ENCODE data around the gene ITGAX.
"Not testable (repeated sequence)": the region's sequence is repeated elsewhere in the genome, so short reads cannot be mapped to it uniquely, and the experiment has no call there.

Gene ITGAX

DNA sequence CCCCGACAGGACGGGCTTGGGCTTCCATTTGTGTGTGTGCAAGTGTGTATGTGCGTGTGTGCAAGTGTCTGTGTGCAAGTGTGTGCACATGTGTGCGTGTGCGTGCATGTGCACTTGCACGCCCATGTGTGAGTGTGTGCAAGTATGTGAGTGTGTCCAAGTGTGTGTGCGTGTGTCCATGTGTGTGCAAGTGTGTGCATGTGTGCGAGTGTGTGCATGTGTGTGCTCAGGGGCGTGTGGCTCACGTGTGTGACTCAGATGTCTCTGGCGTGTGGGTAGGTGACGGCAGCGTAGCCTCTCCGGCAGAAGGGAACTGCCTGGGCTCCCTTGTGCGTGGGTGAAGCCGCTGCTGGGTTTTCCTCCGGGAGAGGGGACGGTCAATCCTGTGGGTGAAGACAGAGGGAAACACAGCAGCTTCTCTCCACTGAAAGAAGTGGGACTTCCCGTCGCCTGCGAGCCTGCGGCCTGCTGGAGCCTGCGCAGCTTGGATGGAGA, 23.1 kb upstream of the ITGAX start:
- H3K27ac Mint-ChIP-seq (ENCODE audit: low read depth): peak overlapping the region; percentile 83
- peak overlapping the region; percentile 75 for H3K4me3 Mint-ChIP-seq
- no peaks in the 10 kb centered on the region for H3K27me3 Mint-ChIP-seq
- H3K4me1 Mint-ChIP-seq: peaks cover 37% of the 10 kb centered on the region
- no peaks in the 10 kb centered on the region for H3K9me3 Mint-ChIP-seq
- ATAC-seq (replicated peaks; ENCODE audit: extremely low read depth, poor library complexity, severe bottlenecking) (no peak), DNase-seq (ENCODE audit: low spot score in 2 of 2) (no peak)
- H3K36me3 Mint-ChIP-seq (ENCODE audit: insufficient read depth): no peaks in the 10 kb centered on the region

DNA sequence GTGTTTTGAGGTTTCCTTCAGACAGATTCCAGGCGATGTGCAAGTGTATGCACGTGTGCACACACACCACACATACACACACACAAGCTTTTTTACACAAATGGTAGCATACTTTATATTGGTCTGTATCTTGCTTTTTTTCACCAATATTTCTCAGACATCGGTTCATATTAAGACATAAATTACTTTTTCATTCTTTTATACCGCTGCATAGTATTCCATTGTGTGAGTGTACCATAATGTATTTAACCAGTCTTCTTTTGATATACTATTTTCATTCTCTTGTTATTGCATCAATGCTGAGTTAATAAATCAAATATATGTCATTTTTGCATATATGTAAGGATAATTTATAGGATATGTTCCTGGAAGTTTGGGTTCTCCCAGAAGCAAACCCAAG, 22.4 kb upstream of the ITGAX start:
- no peak overlapping the region for H3K27ac Mint-ChIP-seq (ENCODE audit: low read depth)
- no peak overlapping the region for H3K4me3 Mint-ChIP-seq
- no peaks in the 10 kb centered on the region for H3K9me3 Mint-ChIP-seq
- H3K27me3 Mint-ChIP-seq: no peaks in the 10 kb centered on the region
- DNase-seq (ENCODE audit: low spot score in 2 of 2): no peak
- peaks cover 39% of the 10 kb centered on the region for H3K4me1 Mint-ChIP-seq
- ATAC-seq (replicated peaks; ENCODE audit: extremely low read depth, poor library complexity, severe bottlenecking): no peak
- no peaks in the 10 kb centered on the region for H3K36me3 Mint-ChIP-seq (ENCODE audit: insufficient read depth)

DNA sequence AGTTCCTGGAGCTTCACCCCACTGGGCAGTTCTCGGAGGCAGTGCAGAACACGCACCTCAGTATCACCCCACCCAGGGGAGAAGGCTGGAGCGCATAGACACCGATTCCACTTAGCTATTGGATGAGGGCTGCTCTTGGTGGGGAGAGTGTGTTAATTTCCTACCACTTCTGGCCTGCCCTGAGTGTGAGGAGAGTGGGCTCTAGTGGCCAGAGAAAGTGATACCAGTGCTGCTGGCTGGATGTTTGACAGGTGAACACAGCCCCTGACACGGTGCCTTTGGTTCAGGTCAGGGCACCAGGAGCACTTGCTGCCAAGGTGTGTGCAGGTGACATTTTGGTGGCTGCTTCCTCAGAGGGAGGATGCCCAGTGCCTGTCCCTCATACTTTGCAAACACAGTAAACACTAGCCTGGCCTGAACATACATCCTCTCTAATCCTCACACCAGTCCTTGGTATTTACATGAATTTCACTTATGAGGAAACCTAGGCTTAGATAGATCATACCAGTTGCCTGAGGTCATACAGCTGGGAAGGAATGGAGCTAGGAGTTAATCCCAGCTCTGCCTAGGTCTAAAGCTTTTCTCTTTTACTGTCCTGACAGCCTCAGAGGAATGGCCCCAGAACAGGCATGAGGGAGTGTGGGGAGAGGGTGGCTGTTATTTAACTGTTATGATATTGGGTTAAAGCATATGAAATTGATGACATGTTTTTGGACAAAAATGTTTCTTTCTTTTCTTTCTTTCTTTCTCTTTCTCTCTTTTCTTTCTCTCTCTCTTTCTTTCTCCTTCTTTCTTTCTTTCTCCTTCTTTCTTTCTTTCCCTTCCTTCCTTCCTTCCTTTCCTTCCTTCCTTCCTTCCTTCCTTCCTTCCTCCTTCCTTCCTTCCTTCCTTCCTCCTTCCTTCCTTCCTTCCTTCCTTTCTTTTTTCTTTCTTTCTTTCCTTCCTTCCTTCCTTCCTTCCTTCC, 21.0 kb upstream of the ITGAX start:
- no peaks in the 10 kb centered on the region for H3K36me3 Mint-ChIP-seq (ENCODE audit: insufficient read depth)
- DNase-seq (ENCODE audit: low spot score in 2 of 2) (no peak), ATAC-seq (replicated peaks; ENCODE audit: extremely low read depth, poor library complexity, severe bottlenecking) (peak; percentile 59)
- no peaks in the 10 kb centered on the region for H3K27me3 Mint-ChIP-seq
- H3K4me1 Mint-ChIP-seq: peaks cover 43% of the 10 kb centered on the region
- no peak overlapping the region for H3K4me3 Mint-ChIP-seq
- no peaks in the 10 kb centered on the region for H3K9me3 Mint-ChIP-seq
- peak overlapping the region; percentile 78 for H3K27ac Mint-ChIP-seq (ENCODE audit: low read depth)

DNA sequence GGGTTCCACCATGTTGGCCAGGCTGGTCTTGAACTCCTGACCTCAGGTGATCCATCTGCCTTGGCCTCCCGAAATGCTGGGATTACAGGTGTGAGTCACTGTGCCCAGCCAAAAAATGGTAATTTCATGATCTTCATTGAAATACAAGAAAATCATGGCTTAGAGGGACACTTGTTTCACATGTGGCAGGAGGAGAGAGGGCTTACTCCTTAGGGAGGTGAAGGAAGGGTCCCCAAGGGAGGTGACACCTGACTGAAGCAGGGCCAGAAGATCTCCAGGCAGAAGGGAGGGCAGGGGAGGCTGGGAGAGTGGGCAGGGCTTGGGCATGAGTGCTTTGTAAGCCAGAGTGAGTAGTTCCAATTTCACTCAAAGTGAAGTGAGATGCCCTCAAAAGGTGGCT, 20.0 kb upstream of the ITGAX start:
- Mint-ChIP-seq H3K4me3 (no peak overlapping the region), H3K27ac (ENCODE audit: low read depth) (peak overlapping the region; percentile 78), H3K27me3 (no peaks in the 10 kb centered on the region), H3K4me1 (peaks cover 46% of the 10 kb centered on the region), H3K9me3 (no peaks in the 10 kb centered on the region), H3K36me3 (ENCODE audit: insufficient read depth) (no peaks in the 10 kb centered on the region)
- DNase-seq (ENCODE audit: low spot score in 2 of 2) (no peak), ATAC-seq (replicated peaks; ENCODE audit: extremely low read depth, poor library complexity, severe bottlenecking) (no peak)

DNA sequence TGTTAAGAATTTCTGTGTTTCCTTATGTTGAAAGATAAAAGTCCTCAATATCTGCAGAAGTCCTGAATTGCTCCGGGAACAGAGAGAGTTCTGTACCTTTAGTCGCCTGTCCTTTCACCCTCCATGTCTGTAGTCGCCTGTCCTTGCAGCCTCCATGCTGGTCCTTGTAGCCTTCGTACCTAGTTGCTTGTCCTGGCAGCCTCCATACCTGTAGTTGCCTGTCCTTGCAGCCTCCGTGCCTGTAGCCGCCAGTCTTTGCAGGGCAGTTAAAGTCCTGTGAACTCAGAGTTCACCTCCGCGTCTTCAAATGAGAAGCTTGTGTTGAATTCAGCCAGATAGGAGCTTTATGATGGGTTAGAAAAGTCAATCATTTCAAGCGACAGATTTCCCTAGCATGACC, 19.5 kb upstream of the ITGAX start:
- Mint-ChIP-seq H3K4me1 (peaks cover 44% of the 10 kb centered on the region), H3K27ac (ENCODE audit: low read depth) (no peak overlapping the region), H3K4me3 (no peak overlapping the region), H3K27me3 (no peaks in the 10 kb centered on the region), H3K36me3 (ENCODE audit: insufficient read depth) (no peaks in the 10 kb centered on the region), H3K9me3 (no peaks in the 10 kb centered on the region)
- ATAC-seq (replicated peaks; ENCODE audit: extremely low read depth, poor library complexity, severe bottlenecking): no peak
- DNase-seq (ENCODE audit: low spot score in 2 of 2): no peak

DNA sequence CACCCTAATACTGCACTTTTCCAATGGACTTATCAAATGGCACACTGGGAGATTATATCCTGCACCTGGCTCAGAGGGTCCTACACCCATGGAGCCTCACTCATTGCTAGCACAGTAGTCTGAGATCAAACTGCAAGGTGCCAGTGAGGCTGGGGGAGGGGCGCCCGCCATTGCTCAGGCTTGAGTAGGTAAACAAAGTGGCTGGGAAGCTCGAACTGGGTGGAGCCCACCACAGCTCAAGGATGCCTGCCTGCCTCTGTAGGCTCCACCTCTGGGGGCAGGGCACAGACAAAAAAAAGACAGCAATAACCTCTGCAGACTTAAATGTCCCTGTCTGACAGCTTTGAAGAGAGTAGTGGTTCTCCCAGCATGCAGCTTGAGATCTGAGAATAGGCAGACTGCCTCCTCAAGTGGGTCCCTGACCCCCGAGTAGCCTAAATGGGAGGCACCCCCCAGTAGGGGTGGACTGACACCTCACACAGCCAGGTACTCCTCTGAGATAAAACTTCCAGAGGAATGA, 16.8 kb upstream of the ITGAX start:
- H3K4me1 Mint-ChIP-seq: peaks cover 31% of the 10 kb centered on the region
- H3K4me3 Mint-ChIP-seq; DNase-seq (ENCODE audit: low spot score in 2 of 2); H3K9me3 Mint-ChIP-seq; H3K27ac Mint-ChIP-seq (ENCODE audit: low read depth); ATAC-seq (replicated peaks; ENCODE audit: extremely low read depth, poor library complexity, severe bottlenecking); H3K27me3 Mint-ChIP-seq; H3K36me3 Mint-ChIP-seq (ENCODE audit: insufficient read depth): not testable (repeated sequence)

DNA sequence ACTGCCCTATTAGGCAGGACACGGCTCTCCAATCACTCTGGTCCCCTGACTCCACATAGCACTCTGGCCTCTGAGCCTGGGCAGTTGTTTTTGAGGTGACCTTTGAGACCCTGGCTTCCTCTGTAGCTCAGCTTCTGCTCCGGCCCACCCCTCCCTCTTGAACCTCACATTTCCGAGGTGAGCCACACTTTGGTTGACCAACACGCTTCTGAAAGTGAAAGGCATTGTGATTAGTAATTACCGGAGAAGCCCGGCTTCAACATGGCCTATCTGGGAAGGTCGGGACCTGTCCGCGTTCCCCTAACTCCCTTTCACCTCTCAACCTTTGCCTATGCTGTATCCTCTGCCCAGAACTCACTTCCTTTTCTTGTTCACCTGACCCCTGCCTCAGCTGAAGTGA, 10.3 kb upstream of the ITGAX start:
- Mint-ChIP-seq H3K27ac (ENCODE audit: low read depth) (peak overlapping the region; percentile 19), H3K9me3 (no peaks in the 10 kb centered on the region), H3K36me3 (ENCODE audit: insufficient read depth) (no peaks in the 10 kb centered on the region), H3K27me3 (no peaks in the 10 kb centered on the region), H3K4me3 (peak overlapping the region; percentile 41), H3K4me1 (peaks cover 26% of the 10 kb centered on the region)
- ATAC-seq (replicated peaks; ENCODE audit: extremely low read depth, poor library complexity, severe bottlenecking): no peak
- DNase-seq (ENCODE audit: low spot score in 2 of 2): no peak

DNA sequence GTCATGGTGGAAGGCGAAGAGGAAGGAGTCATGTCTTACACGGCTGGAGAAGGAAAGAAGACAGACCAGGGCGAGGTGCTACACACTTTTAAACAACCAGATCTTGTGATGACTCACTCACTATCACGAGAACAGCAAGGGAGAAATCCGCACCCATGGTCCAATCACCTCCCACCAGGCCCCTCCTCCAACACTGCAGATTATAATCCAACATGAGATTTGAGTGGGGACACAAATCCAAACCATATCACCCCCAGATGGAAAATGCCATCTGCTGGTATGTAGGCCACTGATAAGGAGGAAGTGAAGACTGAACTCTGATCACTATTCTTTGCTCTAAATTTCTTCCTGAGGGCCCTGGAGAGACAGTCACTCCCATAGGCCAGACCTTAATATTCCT, 7.5 kb upstream of the ITGAX start:
- Mint-ChIP-seq H3K4me3 (no peak overlapping the region), H3K36me3 (ENCODE audit: insufficient read depth) (no peaks in the 10 kb centered on the region), H3K4me1 (peaks cover 36% of the 10 kb centered on the region), H3K27ac (ENCODE audit: low read depth) (no peak overlapping the region), H3K9me3 (no peaks in the 10 kb centered on the region), H3K27me3 (no peaks in the 10 kb centered on the region)
- DNase-seq (ENCODE audit: low spot score in 2 of 2) (no peak), ATAC-seq (replicated peaks; ENCODE audit: extremely low read depth, poor library complexity, severe bottlenecking) (no peak)

DNA sequence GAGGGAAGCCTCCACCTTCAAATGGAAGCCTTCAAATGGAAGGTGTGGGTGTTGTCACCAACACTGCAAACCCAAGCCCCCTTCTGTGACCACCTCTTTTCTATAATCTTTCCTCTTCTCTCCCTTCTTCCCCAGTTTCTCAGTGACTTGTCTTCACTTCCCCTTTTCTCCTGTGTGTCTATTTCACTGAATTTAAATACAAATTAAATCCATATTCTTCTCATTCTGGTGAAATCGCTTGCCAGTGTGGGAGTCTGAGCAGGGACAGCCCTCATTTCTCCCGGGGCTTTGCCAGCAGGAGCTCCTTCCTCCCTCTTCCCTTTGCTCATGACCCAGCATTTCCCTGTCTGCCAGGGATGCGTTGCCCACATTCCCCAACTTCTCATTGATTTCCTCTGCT, 6.4 kb upstream of the ITGAX start:
- Mint-ChIP-seq H3K27me3 (no peaks in the 10 kb centered on the region), H3K4me3 (no peak overlapping the region), H3K27ac (ENCODE audit: low read depth) (no peak overlapping the region), H3K36me3 (ENCODE audit: insufficient read depth) (no peaks in the 10 kb centered on the region), H3K4me1 (peaks cover 46% of the 10 kb centered on the region), H3K9me3 (no peaks in the 10 kb centered on the region)
- ATAC-seq (replicated peaks; ENCODE audit: extremely low read depth, poor library complexity, severe bottlenecking) (no peak), DNase-seq (ENCODE audit: low spot score in 2 of 2) (no peak)

DNA sequence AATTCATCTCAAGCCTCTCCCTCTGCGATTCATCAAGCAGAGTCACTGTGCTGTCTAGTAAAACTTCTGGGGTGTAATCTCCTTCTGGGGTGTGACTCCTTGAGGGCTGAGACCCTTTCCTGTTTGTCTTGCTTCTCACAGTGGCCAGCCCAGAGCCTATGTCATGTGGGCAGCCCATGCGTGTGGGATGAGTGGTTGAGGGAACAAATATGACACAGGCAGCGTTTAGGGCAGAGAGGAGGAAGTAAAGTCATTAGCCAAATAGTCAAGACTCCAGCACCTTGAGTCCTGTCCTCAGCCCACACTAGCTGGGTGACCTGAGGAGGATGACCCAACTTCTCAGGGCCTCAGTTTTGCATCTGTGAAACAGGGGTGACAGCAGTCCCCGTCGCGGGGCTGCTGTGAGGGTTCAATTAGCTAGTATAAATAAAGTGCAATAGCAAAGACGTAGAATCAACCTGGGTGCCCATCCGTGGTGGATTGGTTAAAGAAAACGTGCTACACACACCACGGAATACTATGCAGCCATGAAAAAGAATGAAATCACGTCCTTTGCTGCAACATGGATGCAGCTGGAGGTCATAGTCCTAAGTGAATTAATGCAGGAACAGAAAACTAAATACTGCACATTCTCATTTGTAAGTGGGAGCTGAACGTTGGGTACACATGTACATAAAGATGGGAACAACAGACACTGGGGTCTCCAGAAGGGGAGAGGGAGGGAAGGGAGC, 4.5 kb upstream of the ITGAX start:
- Mint-ChIP-seq H3K36me3 (ENCODE audit: insufficient read depth) (no peaks in the 10 kb centered on the region), H3K27ac (ENCODE audit: low read depth) (no peak overlapping the region), H3K27me3 (no peaks in the 10 kb centered on the region), H3K9me3 (no peaks in the 10 kb centered on the region), H3K4me1 (peaks cover 48% of the 10 kb centered on the region), H3K4me3 (no peak overlapping the region)
- no peak for DNase-seq (ENCODE audit: low spot score in 2 of 2)
- no peak for ATAC-seq (replicated peaks; ENCODE audit: extremely low read depth, poor library complexity, severe bottlenecking)

DNA sequence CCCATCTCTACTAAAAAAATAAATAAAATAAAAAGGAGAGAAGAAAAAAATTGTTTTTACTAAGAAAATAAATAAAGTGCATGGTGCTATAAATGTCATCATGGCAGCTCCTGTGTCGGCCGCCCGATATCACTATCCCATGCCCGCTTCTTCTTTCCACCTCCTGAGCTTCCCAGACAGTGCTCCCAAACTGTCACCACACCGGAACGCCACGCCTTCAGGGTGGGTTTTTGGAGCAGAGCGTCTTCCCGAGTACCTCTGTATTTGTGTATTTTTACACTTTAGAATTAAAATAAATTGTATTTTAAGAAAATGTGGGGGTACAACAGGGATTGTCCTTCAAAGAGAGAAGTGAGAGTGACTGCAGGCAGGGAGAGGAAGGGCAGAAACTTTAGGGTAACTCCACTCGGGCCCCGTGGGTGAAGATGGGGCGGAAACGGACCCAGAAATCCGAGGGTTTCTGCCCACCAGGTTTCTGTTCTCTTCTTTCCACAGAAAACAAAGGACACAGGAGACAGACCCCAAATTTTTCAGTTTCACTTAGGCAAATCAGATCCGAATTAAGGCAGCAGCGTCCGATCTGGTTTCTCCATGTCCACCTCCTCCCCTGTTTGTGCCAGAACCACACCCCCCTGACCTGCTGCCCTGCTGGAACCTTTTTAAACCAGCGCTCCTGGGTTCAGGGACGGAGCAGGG, 3.6 kb upstream of the ITGAX start:
- no peak overlapping the region for H3K4me3 Mint-ChIP-seq
- DNase-seq (ENCODE audit: low spot score in 2 of 2): no peak
- no peaks in the 10 kb centered on the region for H3K27me3 Mint-ChIP-seq
- ATAC-seq (replicated peaks; ENCODE audit: extremely low read depth, poor library complexity, severe bottlenecking): no peak
- H3K36me3 Mint-ChIP-seq (ENCODE audit: insufficient read depth): no peaks in the 10 kb centered on the region
- H3K4me1 Mint-ChIP-seq: peaks cover 57% of the 10 kb centered on the region
- no peaks in the 10 kb centered on the region for H3K9me3 Mint-ChIP-seq
- no peak overlapping the region for H3K27ac Mint-ChIP-seq (ENCODE audit: low read depth)

DNA sequence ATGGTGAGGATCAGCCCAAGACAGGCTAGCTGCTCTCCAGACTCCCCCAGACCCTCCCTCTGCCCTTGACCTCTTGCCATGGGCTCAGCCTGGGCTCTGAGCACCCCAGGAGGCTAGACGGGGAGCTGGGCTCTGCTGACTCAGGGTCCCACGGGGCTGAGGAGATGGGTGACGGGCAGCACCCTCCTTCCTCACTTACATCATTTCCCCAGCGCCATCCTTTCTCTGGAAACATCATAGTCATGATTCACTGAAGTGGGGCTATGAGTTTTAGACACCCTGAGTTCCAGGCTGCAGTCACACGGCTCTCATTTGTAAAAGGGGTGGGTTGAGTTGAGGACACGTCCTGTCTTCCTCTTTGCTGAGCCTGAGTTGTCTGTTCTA, 3.0 kb upstream of the ITGAX start:
- Mint-ChIP-seq H3K27ac (ENCODE audit: low read depth) (no peak overlapping the region), H3K36me3 (ENCODE audit: insufficient read depth) (no peaks in the 10 kb centered on the region), H3K4me3 (no peak overlapping the region), H3K27me3 (no peaks in the 10 kb centered on the region), H3K4me1 (peaks cover 52% of the 10 kb centered on the region), H3K9me3 (no peaks in the 10 kb centered on the region)
- DNase-seq (ENCODE audit: low spot score in 2 of 2) (no peak), ATAC-seq (replicated peaks; ENCODE audit: extremely low read depth, poor library complexity, severe bottlenecking) (no peak)

Data from central memory CD8-positive, alpha-beta T cell (primary cell).